Muscle of back (tissue), 11 donors: ENCODE data around the gene LBX2. TPM values are rescaled to one million over a fixed set of nuclear protein-coding genes. Genes with fewer than 3 reads are reported as not detected.
A peak's percentile ranks its signal among the peaks of the same experiment; 100 is the strongest.

Experiments
- DNase-seq, 3 donors: peaks; one replicate each; pipeline versions ENCODE4 v3.0.0 to v3.0.0-alpha.2; 2013
- polyA plus RNA-seq, 10 donors: library from polyadenylated mRNA; unstranded; fragments of 120-200 nt; gene quantifications; one replicate each; pipeline ENCODE4 v1.2.1, GENCODE V29; 2013; ENCODE audit not compliant: insufficient read length in 10 of 10

The LBX2 gene
- polyA plus RNA-seq, 10 donors: 0.52 to 1.6 (median 0.94) TPM

- no peak for DNase-seq
Observed at GRCh38 chr2:74505448-74506246, 6.2 kb upstream of the LBX2 start.

GRCh38 chr2:74504591-74504990, 5.2 kb upstream of the LBX2 start:
- DNase-seq: no peak

- DNase-seq: no peak
Observed at GRCh38 chr2:74503506-74504475, 4.4 kb upstream of the LBX2 start.

GRCh38 chr2:74502720-74503505, 3.5 kb upstream of the LBX2 start:
- DNase-seq: peak; percentile 72 to 90 (median 79)

- DNase-seq: peak in 1 of 3 donors; percentile 67
Observed at GRCh38 chr2:74502147-74502719, 2.8 kb upstream of the LBX2 start.

GRCh38 chr2:74501335-74502071, 2.1 kb upstream of the LBX2 start:
- peak in 1 of 3 donors; percentile 73 for DNase-seq

- no peak for DNase-seq
Observed at GRCh38 chr2:74500578-74500946, 1.2 kb upstream of the LBX2 start.

GRCh38 chr2:74499940-74500577, 656 bp upstream of the LBX2 start:
- no peak for DNase-seq

GRCh38 chr2:74498500-74499266, 720 bp downstream of the LBX2 start:
- peak in 1 of 3 donors; percentile 56 for DNase-seq

- peak in 1 of 3 donors; percentile 62 for DNase-seq
Observed at GRCh38 chr2:74497777-74498499, 1.5 kb downstream of the LBX2 start.

GRCh38 chr2:74496997-74497776, 2.2 kb downstream of the LBX2 start:
- DNase-seq: no peak

GRCh38 chr2:74495440-74495839, 4.0 kb downstream of the LBX2 start:
- no peak for DNase-seq

GRCh38 chr2:74493546-74493945, 5.9 kb downstream of the LBX2 start:
- no peak for DNase-seq

- DNase-seq: no peak
Observed at GRCh38 chr2:74491648-74492544, 7.5 kb downstream of the LBX2 start.

- no peak for DNase-seq
Observed at GRCh38 chr2:74489906-74490305, 9.5 kb downstream of the LBX2 start.

- DNase-seq: no peak
Observed at GRCh38 chr2:74488643-74489481, 10.5 kb downstream of the LBX2 start.
